HEK293 (cell line): ENCODE results near the gene CALR3.
A peak's percentile ranks its signal among the peaks of the same experiment; 100 is the strongest.
"Not testable (repeated sequence)": the region's sequence is repeated elsewhere in the genome, so short reads cannot be mapped to it uniquely, and the experiment has no call there.

Source experiments
- CTCF ChIA-PET: fragments of 350-600 bp; formaldehyde crosslinking; extraction: SDS; loops from one replicate; lab custom pipeline; 2021; ENCODE audit warnings: antibody characterized with exemption; lab: Yijun Ruan, JAX
- POLR2A ChIA-PET: fragments of 300-600 bp; formaldehyde crosslinking; extraction: SDS; loops from one replicate; lab custom pipeline; 2020; ENCODE audit warnings: antibody characterized with exemption, inconsistent platforms; lab: Yijun Ruan, JAX
- H3K27ac ChIP-seq: fragments of 200-500 bp; sonication (Bioruptor generic); 2 replicates; pipeline ENCODE4 v1.5.1; 2014; ENCODE audit warnings: low read depth, low read length, control low read depth, inconsistent platforms; ENCODE audit errors: extremely low read depth
- H3K36me3 ChIP-seq, 2 experiments: fragments of 200-500 bp in 1 of 2; sonication (Bioruptor generic) in 1 of 2; 1 replicate in 1 of 2; 2 replicates in 1 of 2; pipeline ENCODE4 v1.5.1; 2014 to 2017; ENCODE audit warnings: inconsistent platforms in 2 of 2, low read length in 2 of 2; ENCODE audit not compliant: control insufficient read depth in 2 of 2, insufficient read depth in 1 of 2
- H3K4me1 ChIP-seq: fragments of 200-500 bp; sonication (Bioruptor generic); 2 replicates; pipeline ENCODE4 v1.5.1; 2014; ENCODE audit warnings: mild to moderate bottlenecking, low read length, inconsistent platforms; ENCODE audit not compliant: control insufficient read depth, insufficient read depth
- H3K4me3 ChIP-seq: 2 replicates; pipeline ENCODE4 v1.5.1; 2011; ENCODE audit warnings: low read depth, mild to moderate bottlenecking, control low read depth, low read length, moderate library complexity
- H3K9me3 ChIP-seq: fragments of 200-500 bp; sonication (Bioruptor generic); 2 replicates; pipeline ENCODE4 v1.5.1; 2014; ENCODE audit warnings: low read depth, low read length, inconsistent platforms; ENCODE audit not compliant: control insufficient read depth, insufficient read depth
- EGR2 ChIP-seq: fragments of 450-650 bp; formaldehyde crosslinking; IDR thresholded peaks from 2 replicates; pipeline ENCODE4 v1.5.1; 2016; ENCODE audit warnings: low read depth, missing biosample characterization, missing genetic modification characterization
- HOXC10 ChIP-seq: sonication (generic); formaldehyde crosslinking; IDR thresholded peaks from 2 replicates; pipeline ENCODE4 v1.8.1; 2023; ENCODE audit warnings: mild to moderate bottlenecking, missing genetic modification reagents
- SALL2 ChIP-seq: fragments of 450-650 bp; formaldehyde crosslinking; IDR thresholded peaks from 2 replicates; pipeline ENCODE4 v1.5.0; 2017; ENCODE audit warnings: missing biosample characterization, mild to moderate bottlenecking, missing genetic modification characterization, borderline replicate concordance
- SCRT1 ChIP-seq: fragments of 450-650 bp; formaldehyde crosslinking; IDR thresholded peaks from 2 replicates; pipeline ENCODE4 v1.5.1; 2016; ENCODE audit warnings: missing biosample characterization, missing genetic modification characterization, borderline replicate concordance
- SCRT2 ChIP-seq: fragments of 450-650 bp; formaldehyde crosslinking; IDR thresholded peaks from 2 replicates; pipeline ENCODE4 v1.5.1; 2016; ENCODE audit warnings: missing biosample characterization, missing genetic modification characterization
- SETDB1 ChIP-seq: IDR thresholded peaks from one replicate; pipeline ENCODE4 v1.6.1; 2017; ENCODE audit warnings: mild to moderate bottlenecking, low read length, moderate library complexity, mixed read lengths; ENCODE audit not compliant: insufficient read length
- ZBTB7A ChIP-seq: fragments of 450-650 bp; formaldehyde crosslinking; IDR thresholded peaks from 2 replicates; pipeline ENCODE4 v1.5.1; 2016; ENCODE audit warnings: low read depth, missing biosample characterization, missing genetic modification characterization
- ZFHX2 ChIP-seq: fragments of 450-650 bp; formaldehyde crosslinking; conservative IDR thresholded peaks from 2 replicates; pipeline ENCODE4 v1.5.1; 2016; ENCODE audit warnings: missing biosample characterization, missing genetic modification characterization
- ZFP3 ChIP-seq: fragments of 450-650 bp; formaldehyde crosslinking; IDR thresholded peaks from 2 replicates; pipeline ENCODE4 v1.5.1; 2016; ENCODE audit warnings: low read depth, missing biosample characterization, missing genetic modification characterization
- ZNF157 ChIP-seq: fragments of 450-650 bp; formaldehyde crosslinking; IDR thresholded peaks from 2 replicates; pipeline ENCODE4 v1.5.1; 2016; ENCODE audit warnings: missing biosample characterization, missing genetic modification characterization
- ZNF174 ChIP-seq: fragments of 450-650 bp; formaldehyde crosslinking; IDR thresholded peaks from 2 replicates; pipeline ENCODE4 v1.5.0; 2017; ENCODE audit warnings: missing biosample characterization, mild to moderate bottlenecking, missing genetic modification characterization
- ZNF211 ChIP-seq: fragments of 450-650 bp; formaldehyde crosslinking; IDR thresholded peaks from 2 replicates; pipeline ENCODE4 v1.5.1; 2016; ENCODE audit warnings: low read depth, missing biosample characterization, missing genetic modification characterization
- ZNF24 ChIP-seq: fragments of 450-650 bp; formaldehyde crosslinking; IDR thresholded peaks from 2 replicates; pipeline ENCODE4 v1.5.1; 2016; ENCODE audit warnings: missing biosample characterization, missing genetic modification characterization
- ZNF302 ChIP-seq: fragments of 450-650 bp; formaldehyde crosslinking; IDR thresholded peaks from 2 replicates; pipeline ENCODE4 v1.5.1; 2016; ENCODE audit warnings: missing biosample characterization, missing genetic modification characterization, low read depth
- ZNF335 ChIP-seq: fragments of 450-650 bp; formaldehyde crosslinking; conservative IDR thresholded peaks from 2 replicates; pipeline ENCODE4 v1.5.1; 2016; ENCODE audit warnings: missing biosample characterization, missing genetic modification characterization
- ZNF404 ChIP-seq: fragments of 450-650 bp; formaldehyde crosslinking; IDR thresholded peaks from 2 replicates; pipeline ENCODE4 v1.5.1; 2017; ENCODE audit warnings: missing biosample characterization, missing genetic modification characterization
- ZNF416 ChIP-seq: fragments of 450-650 bp; formaldehyde crosslinking; IDR thresholded peaks from 2 replicates; pipeline ENCODE4 v1.5.1; 2016; ENCODE audit warnings: missing biosample characterization, missing genetic modification characterization
- ZNF423 ChIP-seq: fragments of 450-650 bp; formaldehyde crosslinking; IDR thresholded peaks from 2 replicates; pipeline ENCODE4 v1.5.1; 2016; ENCODE audit warnings: missing biosample characterization, missing genetic modification characterization
- ZNF664 ChIP-seq: fragments of 450-650 bp; formaldehyde crosslinking; IDR thresholded peaks from 2 replicates; pipeline ENCODE4 v1.5.1; 2016; ENCODE audit warnings: missing biosample characterization, missing genetic modification characterization
- TF ChIP-seq, protein P1 (sequence below): fragments of 450-650 bp; formaldehyde crosslinking; IDR thresholded peaks from 2 replicates; pipeline ENCODE4 v1.5.1; 2016; ENCODE audit warnings: missing biosample characterization, missing genetic modification characterization
- TF ChIP-seq, protein P2 (sequence below): fragments of 450-650 bp; formaldehyde crosslinking; IDR thresholded peaks from 2 replicates; pipeline ENCODE4 v1.5.1; 2017; ENCODE audit warnings: missing biosample characterization, missing genetic modification characterization
- TF ChIP-seq, protein P3 (sequence below): IDR thresholded peaks from 2 replicates; pipeline ENCODE4 v1.6.1; 2011; ENCODE audit warnings: mild to moderate bottlenecking, low read depth, low read length, borderline replicate concordance
- TF ChIP-seq, protein P4 (sequence below): sonication (generic); formaldehyde crosslinking; IDR thresholded peaks from 2 replicates; pipeline ENCODE4 v1.8.1; 2022; ENCODE audit warnings: mild to moderate bottlenecking, moderate library complexity, missing genetic modification reagents
- TF ChIP-seq, protein P5 (sequence below): fragments of 450-650 bp; formaldehyde crosslinking; IDR thresholded peaks from 2 replicates; pipeline ENCODE4 v1.5.1; 2017; ENCODE audit warnings: missing biosample characterization, missing genetic modification characterization

The CALR3 gene

DNA sequence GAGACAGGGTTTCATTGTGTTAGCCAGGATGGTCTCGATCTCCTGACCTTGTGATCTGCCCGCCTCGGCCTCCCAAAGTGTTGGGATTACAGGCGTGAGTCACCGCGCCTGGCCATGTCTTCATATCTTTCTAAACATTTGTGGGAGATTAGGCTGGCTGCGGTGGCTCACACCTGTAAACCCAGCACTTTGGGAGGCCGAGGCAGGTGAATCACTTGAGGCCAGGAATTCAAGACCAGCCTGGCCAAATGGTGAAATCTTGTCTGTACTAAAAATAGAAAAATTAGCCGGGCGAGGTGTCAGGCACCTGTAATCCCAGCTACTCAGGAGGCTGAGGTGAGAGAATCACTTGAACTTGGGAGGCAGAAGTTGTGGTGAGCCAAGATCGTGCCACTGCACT lies 10.2 kb upstream of the CALR3 start:
- H3K4me1 ChIP-seq, CTCF ChIA-PET, H3K27ac ChIP-seq, H3K9me3 ChIP-seq, H3K4me3 ChIP-seq, POLR2A ChIA-PET: not testable (repeated sequence)
- peaks cover 47 to 48% of the 10 kb centered on the region in 2 experiments for H3K36me3 ChIP-seq

DNA sequence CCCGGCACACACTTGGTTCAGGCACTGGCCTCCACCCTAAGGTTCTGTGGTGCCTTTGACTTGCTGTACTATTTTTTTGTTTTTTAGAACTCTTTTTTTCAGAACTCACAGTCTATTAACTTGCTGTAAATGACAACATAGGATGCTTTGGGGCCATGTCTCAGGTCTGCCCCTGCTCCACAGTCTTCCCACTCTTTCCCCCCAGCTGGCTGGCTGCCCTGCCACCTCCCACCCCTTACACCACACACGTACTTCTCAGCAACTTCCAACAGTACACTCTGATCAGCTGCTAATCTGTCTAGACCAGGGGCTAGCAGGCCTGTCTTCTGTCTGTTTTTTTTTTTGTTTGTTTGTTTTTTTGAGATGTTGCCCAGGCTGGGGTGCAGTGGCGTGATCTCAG lies 8.3 kb upstream of the CALR3 start:
- TF ChIP-seq ZNF416 (tag by site-specific recombination) (no peak), ZBTB7A (tag by site-specific recombination) (no peak), EGR2 (tag by site-specific recombination) (peak; percentile 82; the same call in 1 of the 2 replicates), ZFHX2 (tag by site-specific recombination) (peak; percentile 58), SCRT1 (tag by site-specific recombination) (no peak)
- CTCF ChIA-PET: no interaction called here
- Histone ChIP-seq H3K4me1 (no peaks in the 10 kb centered on the region), H3K4me3 (no peak overlapping the region), H3K27ac (no peak overlapping the region), H3K36me3 (peaks cover 41% of the 10 kb centered on the region in 2 experiments), H3K9me3 (no peaks in the 10 kb centered on the region)
- POLR2A ChIA-PET: no interaction called here

DNA sequence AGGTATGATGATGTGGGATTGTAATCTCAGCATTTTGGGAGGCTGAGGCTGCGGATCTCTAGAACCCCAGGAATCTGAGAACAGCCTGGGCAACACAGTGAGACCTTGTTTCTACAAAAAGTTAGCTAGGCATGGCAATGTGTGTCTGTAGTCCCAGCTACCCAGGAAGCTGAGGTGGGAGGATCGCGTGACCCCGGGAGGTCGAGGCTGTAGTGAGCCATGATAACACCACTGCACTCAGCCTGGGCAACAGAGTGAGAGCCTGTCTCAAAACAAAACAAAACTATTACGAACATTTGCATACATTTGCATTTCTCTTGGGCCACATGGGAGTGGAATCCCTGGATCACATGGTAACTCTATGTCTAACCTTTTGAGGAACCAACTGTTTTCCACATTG lies 1.9 kb upstream of the CALR3 start:
- TF ChIP-seq HOXC10 (CRISPR knock-in tag) (no peak), SETDB1 (no peak), SCRT2 (tag by site-specific recombination) (no peak), ZNF404 (tag by site-specific recombination) (no peak), SALL2 (tag by site-specific recombination) (no peak), ZNF174 (tag by site-specific recombination) (no peak), ZNF24 (tag by site-specific recombination) (no peak), ZNF157 (tag by site-specific recombination) (no peak), ZFP3 (no peak), ZNF423 (tag by site-specific recombination) (no peak), ZNF302 (tag by site-specific recombination) (no peak), ZNF211 (tag by site-specific recombination) (no peak), ZNF335 (tag by site-specific recombination) (no peak), ZNF664 (no peak)
- TF ChIP-seq, protein P1, sequence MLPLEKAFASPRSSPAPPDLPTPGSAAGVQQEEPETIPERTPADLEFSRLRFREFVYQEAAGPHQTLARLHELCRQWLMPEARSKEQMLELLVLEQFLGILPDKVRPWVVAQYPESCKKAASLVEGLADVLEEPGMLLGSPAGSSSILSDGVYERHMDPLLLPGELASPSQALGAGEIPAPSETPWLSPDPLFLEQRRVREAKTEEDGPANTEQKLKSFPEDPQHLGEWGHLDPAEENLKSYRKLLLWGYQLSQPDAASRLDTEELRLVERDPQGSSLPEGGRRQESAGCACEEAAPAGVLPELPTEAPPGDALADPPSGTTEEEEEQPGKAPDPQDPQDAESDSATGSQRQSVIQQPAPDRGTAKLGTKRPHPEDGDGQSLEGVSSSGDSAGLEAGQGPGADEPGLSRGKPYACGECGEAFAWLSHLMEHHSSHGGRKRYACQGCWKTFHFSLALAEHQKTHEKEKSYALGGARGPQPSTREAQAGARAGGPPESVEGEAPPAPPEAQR (tag by site-specific recombination): no peak
- TF ChIP-seq, protein P2, sequence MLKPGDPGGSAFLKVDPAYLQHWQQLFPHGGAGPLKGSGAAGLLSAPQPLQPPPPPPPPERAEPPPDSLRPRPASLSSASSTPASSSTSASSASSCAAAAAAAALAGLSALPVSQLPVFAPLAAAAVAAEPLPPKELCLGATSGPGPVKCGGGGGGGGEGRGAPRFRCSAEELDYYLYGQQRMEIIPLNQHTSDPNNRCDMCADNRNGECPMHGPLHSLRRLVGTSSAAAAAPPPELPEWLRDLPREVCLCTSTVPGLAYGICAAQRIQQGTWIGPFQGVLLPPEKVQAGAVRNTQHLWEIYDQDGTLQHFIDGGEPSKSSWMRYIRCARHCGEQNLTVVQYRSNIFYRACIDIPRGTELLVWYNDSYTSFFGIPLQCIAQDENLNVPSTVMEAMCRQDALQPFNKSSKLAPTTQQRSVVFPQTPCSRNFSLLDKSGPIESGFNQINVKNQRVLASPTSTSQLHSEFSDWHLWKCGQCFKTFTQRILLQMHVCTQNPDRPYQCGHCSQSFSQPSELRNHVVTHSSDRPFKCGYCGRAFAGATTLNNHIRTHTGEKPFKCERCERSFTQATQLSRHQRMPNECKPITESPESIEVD (tag by site-specific recombination): no peak
- TF ChIP-seq, protein P3, sequence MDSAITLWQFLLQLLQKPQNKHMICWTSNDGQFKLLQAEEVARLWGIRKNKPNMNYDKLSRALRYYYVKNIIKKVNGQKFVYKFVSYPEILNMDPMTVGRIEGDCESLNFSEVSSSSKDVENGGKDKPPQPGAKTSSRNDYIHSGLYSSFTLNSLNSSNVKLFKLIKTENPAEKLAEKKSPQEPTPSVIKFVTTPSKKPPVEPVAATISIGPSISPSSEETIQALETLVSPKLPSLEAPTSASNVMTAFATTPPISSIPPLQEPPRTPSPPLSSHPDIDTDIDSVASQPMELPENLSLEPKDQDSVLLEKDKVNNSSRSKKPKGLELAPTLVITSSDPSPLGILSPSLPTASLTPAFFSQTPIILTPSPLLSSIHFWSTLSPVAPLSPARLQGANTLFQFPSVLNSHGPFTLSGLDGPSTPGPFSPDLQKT: no peak
- TF ChIP-seq, protein P4, sequence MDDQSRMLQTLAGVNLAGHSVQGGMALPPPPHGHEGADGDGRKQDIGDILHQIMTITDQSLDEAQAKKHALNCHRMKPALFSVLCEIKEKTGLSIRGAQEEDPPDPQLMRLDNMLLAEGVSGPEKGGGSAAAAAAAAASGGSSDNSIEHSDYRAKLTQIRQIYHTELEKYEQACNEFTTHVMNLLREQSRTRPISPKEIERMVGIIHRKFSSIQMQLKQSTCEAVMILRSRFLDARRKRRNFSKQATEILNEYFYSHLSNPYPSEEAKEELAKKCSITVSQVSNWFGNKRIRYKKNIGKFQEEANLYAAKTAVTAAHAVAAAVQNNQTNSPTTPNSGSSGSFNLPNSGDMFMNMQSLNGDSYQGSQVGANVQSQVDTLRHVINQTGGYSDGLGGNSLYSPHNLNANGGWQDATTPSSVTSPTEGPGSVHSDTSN: no peak
- TF ChIP-seq, protein P5, sequence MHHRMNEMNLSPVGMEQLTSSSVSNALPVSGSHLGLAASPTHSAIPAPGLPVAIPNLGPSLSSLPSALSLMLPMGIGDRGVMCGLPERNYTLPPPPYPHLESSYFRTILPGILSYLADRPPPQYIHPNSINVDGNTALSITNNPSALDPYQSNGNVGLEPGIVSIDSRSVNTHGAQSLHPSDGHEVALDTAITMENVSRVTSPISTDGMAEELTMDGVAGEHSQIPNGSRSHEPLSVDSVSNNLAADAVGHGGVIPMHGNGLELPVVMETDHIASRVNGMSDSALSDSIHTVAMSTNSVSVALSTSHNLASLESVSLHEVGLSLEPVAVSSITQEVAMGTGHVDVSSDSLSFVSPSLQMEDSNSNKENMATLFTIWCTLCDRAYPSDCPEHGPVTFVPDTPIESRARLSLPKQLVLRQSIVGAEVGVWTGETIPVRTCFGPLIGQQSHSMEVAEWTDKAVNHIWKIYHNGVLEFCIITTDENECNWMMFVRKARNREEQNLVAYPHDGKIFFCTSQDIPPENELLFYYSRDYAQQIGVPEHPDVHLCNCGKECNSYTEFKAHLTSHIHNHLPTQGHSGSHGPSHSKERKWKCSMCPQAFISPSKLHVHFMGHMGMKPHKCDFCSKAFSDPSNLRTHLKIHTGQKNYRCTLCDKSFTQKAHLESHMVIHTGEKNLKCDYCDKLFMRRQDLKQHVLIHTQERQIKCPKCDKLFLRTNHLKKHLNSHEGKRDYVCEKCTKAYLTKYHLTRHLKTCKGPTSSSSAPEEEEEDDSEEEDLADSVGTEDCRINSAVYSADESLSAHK (tag by site-specific recombination): no peak
- no peak overlapping the region for H3K4me3 ChIP-seq
- no peaks in the 10 kb centered on the region for H3K4me1 ChIP-seq
- no peaks in the 10 kb centered on the region for H3K9me3 ChIP-seq
- POLR2A ChIA-PET: no interaction called here
- H3K36me3 ChIP-seq: peaks cover 10 to 16% of the 10 kb centered on the region in 2 experiments; a peak in 2 of 3 replicates
- CTCF ChIA-PET: interaction anchor here (0.6 to 0.9 kb wide), 2 partner anchors 13 to 312 kb away, joined by 3 to 6 read pairs; no protein-coding TSS in a partner anchor
- no peak overlapping the region for H3K27ac ChIP-seq
